ENCODE measurements around the gene GRIP2.

- TF ChIP-seq ZBTB1 (tag by site-specific recombination; IDR thresholded peaks at IDR 0.05) = no peak
- no peak for TF ChIP-seq ZSCAN30 (tag by site-specific recombination; IDR thresholded peaks at IDR 0.05)
- no peak for TF ChIP-seq ZNF449 (tag by site-specific recombination; IDR thresholded peaks at IDR 0.05)
- TF ChIP-seq ZEB2 (tag by site-specific recombination; IDR thresholded peaks at IDR 0.05) = no peak
- no peak for TF ChIP-seq KLF9 (tag by site-specific recombination; IDR thresholded peaks at IDR 0.05; ENCODE audit: low read depth)
- TF ChIP-seq CTCF (tag by site-specific recombination; IDR thresholded peaks at IDR 0.05) = no peak
- TF ChIP-seq HOXA7 (CRISPR knock-in tag; IDR thresholded peaks at IDR 0.05; ENCODE audit: borderline replicate concordance) = no peak
- TF ChIP-seq ZNF660 (tag by site-specific recombination; IDR thresholded peaks at IDR 0.05) = no peak
- TF ChIP-seq ZNF175 (tag by site-specific recombination; IDR thresholded peaks at IDR 0.05) = no peak
- no peak for TF ChIP-seq GLI4 (tag by site-specific recombination; IDR thresholded peaks at IDR 0.05)
- no peak for TF ChIP-seq SP2 (tag by site-specific recombination; IDR thresholded peaks at IDR 0.05)
- no peak for TF ChIP-seq ZNF747 (tag by site-specific recombination; IDR thresholded peaks at IDR 0.05)
- no peak for TF ChIP-seq ZNF37A (tag by site-specific recombination; IDR thresholded peaks at IDR 0.05)
Measured at GRCh38 chr3:14539742-14540491, at the start of gene GRIP2.
